Medulla oblongata (tissue), 1 donor: ENCODE results near the gene ZNF619.

ENCODE experiments used
- DNase-seq: peaks from one replicate; pipeline ENCODE4 v3.0.0-alpha.2; 2015; ENCODE audit errors: extremely low spot score

ZNF619 gene

GRCh38 chr3:40465456-40465855 lies 11.5 kb upstream of the ZNF619 start:
- DNase-seq, result no peak

DNA sequence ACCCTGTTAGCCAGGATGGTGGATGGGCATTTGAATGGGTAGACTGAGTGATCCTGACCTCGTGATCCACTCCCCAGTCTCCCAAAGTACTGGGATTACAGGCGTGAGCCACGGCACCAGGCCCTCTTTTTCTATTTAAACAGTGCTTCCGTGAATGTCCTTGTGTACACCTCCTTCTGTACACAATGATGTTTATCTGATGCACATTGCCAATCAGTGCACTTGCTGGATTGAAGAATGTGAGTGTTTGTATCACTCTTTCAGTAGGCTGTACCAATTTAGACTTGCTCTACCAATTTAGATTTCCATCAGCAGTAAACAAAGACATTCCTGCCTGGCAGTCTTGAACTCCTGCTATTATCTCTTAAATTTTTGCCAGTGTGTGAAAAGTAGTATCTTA lies 8.9 kb upstream of the ZNF619 start:
- no peak for DNase-seq

DNA sequence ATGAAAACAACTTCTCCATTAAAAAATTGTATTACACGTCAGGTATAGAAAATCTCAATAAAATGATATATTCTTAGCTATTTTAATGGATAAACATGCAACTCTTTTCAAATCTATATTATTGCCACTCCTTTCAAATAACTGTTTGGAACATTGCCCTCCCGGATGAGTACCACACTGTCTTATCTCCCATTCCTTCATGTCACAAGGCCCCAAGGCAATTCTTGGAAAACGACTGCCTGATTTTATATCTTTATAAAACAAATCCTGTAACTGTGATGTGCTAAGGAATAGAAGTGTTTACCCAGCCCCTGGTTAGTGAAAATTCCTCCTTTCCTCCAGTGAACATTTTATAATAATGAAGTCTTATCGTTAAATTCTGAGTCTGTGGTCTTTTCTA lies 6.2 kb upstream of the ZNF619 start:
- no peak for DNase-seq

DNA sequence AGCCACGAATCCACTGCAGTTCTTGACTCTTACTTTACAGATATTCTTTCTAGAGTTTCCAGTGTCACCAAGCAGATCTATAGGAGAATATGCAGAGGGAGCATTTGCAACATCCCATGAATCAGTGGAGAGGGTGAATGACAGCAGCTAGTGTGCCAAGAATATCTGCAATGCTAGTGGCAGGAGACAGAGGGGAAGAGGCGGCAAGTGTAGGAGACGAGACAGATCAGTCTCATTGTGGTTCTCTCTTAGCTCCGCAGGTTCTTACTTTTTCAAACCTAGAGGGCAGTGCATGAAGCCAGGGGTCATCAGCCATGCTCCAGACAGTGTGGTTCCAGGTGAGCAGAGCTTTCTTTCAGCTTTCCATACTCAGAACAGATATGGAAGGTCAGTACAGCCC lies 744 bp downstream of the ZNF619 start:
- DNase-seq, result peak; percentile 20

DNA sequence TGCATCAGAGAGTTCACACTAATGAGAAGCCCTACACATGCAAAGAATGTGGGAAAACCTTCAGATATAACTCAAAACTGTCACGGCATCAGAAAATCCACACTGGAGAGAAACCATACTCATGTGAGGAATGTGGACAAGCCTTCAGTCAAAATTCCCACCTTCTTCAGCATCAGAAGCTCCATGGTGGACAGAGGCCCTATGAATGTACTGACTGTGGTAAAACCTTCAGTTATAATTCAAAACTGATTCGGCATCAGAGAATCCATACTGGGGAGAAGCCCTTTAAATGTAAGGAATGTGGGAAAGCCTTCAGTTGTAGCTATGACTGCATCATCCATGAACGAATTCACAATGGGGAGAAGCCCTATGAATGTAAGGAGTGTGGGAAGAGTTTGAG lies 10.2 kb downstream of the ZNF619 start:
- DNase-seq, result no peak

DNA sequence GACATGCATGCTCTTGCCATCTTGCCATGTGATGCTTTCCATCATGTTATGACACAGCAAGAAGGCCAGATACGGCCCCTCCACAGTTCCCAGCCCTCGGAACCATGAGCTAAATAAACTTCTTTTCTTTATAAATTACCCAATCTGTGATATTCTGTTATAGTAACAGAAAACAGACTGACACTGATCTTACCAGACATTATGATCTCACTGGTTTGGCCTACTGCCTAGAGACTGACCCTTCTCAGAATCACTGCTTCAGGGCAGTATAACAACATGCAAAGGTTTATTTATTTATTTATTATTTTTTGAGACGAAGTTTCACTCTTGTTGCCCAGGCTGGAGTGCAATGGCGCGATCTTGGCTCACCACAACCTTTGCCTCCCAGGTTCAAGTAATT lies 14.0 kb downstream of the ZNF619 start:
- no peak for DNase-seq

GRCh38 chr3:40494698-40495097 lies 17.8 kb downstream of the ZNF619 start:
- no peak for DNase-seq

- no peak for DNase-seq
Measured at GRCh38 chr3:40497288-40497687, 20.4 kb downstream of the ZNF619 start.

DNA sequence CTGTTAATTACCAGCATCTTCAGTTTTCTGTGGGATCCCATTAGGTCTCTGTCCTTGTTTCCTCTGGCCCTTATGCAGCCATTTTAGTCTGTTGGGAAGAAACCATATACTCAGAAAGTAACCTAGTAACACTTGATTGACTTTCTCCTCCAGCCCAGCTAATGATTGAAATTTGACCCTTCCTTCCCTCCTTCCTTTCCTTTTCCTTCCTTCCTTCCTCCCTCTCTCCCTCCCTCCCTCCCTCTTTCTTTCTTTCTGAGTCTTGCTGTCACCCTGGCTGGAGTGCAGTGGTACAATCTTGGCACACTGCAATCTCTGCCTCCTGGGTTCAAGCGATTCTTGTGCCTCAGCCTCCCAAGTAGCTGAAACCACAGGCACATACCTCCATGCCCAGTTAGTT lies 23.0 kb downstream of the ZNF619 start:
- DNase-seq, result no peak

- DNase-seq, result no peak
Measured at GRCh38 chr3:40502034-40502433, 25.1 kb downstream of the ZNF619 start.

DNA sequence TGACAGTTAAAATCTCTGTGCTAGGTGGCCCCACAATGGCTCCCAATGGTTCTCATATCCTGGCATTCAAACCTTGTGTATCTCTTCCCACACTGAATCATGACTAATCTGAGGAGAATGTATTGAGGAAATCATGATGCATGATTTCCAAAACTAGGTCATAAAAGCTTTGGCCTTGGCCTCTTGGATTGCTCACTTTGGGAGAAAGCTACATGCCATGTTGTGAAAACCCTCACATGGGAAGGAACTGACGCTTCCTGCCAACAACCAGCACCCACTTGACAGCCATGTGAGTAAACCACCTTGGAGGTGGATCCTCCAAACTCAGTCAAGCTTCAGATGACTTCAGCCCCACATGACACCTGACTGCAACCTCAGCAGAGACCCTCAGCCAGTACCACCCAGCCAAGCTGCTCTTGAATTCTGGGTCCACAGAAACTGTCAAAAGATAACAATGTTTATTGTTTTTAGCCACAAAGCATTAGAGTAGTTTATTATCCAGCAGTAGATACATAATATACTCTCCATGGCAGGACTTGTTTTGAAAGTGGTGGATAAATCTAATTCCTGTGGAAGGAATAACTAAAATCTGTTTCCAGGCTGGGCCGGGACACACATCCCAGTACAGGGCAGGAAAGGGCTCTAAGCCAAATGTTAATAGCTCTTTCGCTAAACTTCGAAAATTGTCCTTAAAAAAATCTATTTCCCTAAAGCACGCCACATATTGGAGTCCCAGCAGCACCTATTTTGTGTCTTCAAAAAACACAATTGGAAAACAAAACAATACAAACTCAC lies 27.9 kb downstream of the ZNF619 start:
- no peak for DNase-seq

- peak; percentile 81 for DNase-seq
Measured at GRCh38 chr3:40505599-40506462, 28.9 kb downstream of the ZNF619 start, which contains the start of gene ZNF620. TSS of gene ZNF620 (plus strand) at chr3:40506039. CDS start at chr3:40506353, 314 bp downstream.

- DNase-seq, result no peak
Measured at GRCh38 chr3:40511031-40511718, 34.3 kb downstream of the ZNF619 start.

- no peak for DNase-seq
Measured at GRCh38 chr3:40516201-40516600, 39.3 kb downstream of the ZNF619 start.

GRCh38 chr3:40518067-40518466 lies 41.1 kb downstream of the ZNF619 start:
- DNase-seq, result no peak

- DNase-seq, result no peak
Measured at GRCh38 chr3:40518848-40519247, 41.9 kb downstream of the ZNF619 start.

DNA sequence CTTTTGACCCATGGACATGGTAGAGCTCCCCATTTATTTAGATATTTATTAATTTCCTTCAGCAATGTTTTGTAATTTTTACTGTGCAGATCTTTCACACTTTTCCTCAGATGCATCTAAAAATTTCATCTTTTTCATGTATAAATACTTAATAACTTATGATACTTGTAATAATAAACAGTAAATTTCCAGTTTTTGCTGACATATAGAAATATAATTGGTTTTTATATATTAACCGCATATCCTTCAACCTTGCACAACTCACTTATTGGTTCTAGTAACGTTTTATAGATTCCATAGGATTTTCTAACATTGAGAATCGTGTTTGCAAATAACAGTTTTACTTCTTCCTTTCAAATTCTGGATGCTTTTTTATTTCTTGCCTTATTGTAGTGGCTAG lies 44.3 kb downstream of the ZNF619 start:
- no peak for DNase-seq

DNA sequence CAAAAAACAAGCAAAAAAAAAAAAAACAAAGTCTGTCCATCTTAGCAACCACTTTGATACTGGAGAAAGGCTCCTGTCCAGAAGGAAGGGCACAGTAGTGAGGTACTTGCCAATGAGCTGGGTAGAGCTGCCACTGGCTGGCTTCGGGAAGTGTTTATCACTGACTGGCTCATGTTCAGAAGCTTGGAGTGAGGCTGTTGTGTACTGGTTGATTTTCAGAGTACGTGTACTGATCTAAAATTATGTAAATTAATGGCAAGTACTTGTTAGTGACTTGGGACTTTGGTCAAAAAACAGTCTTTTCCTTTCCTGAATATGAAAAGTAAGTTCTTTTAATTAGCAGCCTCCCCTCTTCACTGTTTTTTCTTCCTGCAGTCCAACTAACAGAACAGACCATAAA lies 46.9 kb downstream of the ZNF619 start:
- DNase-seq, result peak; percentile 52

DNA sequence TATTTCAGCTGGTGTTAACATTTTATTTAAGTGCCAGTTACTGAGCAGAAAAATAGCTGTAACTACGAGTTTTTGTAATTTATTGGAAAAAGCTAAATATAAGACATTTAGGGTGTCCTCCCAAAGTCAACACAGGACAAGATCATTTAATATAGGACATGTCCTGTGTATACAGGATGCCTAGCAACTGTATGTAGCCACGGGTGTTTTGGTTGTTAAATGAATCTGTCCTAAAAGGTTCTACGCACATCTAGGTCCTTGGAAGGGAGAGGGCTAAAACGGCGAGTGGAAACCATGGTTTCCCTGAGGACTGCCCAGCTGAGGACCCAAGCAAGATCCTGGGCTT lies 47.3 kb downstream of the ZNF619 start:
- peak; percentile 35 for DNase-seq

DNA sequence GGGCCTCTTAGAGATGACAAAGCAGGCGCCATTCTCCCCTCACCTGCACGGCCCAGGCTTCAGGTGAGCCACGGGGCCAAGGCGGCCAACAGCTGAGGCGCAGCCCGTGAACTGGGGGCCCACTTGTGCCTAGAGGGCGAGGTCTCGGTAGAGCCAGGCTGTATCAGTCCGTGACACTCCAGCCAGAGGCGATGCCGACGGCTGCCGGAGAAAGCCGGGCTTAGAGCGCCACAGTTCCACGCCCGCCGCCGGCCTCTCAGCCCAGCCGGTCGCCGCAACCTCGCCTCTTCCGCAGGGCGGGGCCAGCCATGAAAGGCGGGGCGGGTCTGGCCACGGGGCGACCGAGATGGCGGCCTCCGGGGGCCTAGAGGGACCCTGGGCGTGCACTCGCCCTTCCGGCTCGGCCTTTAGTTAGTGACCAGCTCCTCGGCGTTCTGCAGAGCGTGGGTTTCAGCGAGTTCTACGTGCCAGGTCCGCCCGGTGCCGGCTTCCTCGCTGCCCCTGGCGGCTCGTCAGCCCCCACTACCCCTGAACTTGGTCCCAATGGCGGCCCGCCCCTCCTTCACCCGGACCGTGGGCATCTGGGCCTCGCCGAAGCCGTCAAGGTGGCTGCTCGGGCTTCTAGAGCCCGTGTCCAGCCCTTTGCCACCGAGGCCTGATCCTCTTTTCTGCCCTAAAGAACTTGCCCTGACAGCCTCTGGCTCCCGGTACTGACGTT lies 47.8 kb downstream of the ZNF619 start, which contains the start of gene ZNF621:
ZNF621 (plus strand) TSS at position 393 of the 718 bp plus-strand sequence. CDS start 881 bp downstream, outside the sequence.
- peak; percentile 89 for DNase-seq

DNA sequence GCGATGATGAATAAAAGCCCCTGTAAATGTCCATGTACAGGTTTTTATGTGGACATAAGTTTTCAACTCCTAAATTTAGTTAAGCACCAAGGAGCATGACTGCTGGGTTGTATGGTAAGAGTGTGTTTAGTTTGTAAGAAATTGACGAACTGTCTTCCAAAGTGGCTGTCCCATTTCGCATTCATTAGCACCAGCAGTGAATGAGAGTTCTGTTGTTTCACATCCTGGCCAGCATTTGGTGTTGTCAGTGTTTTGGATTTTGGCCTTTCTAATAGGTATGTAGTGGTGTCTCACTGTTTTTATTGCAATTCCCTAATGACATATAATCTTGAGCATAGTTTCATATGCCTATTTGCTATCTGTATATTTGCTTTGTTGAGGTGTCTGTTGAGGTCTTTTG lies 51.5 kb downstream of the ZNF619 start:
- peak; percentile 22 for DNase-seq

DNA sequence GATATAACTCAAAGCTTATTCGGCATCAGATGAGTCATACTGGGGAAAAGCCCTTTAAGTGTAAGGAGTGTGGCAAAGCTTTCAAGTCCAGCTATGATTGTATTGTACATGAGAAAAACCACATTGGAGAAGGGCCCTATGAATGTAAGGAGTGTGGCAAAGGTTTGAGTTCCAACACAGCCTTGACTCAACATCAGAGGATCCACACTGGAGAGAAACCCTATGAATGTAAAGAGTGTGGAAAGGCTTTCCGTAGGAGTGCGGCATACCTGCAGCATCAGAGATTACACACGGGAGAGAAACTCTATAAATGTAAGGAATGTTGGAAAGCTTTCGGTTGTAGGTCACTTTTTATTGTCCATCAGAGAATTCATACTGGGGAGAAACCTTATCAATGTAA lies 55.3 kb downstream of the ZNF619 start:
- DNase-seq, result no peak
